PC-3 (cell line): ENCODE measurements around the gene CENPA. TPM values are rescaled to one million over a fixed set of nuclear protein-coding genes. Genes with fewer than 3 reads are reported as not detected.
"Not testable (repeated sequence)": the region's sequence is repeated elsewhere in the genome, so short reads cannot be mapped to it uniquely, and the experiment has no call there.

Source experiments
- ATAC-seq: fragments of 200-7000 bp; cut with Tn5 transposase; 2 replicates; pipeline ENCODE4 v1.9.1; 2020; ENCODE audit warnings: mild to moderate bottlenecking, moderate library complexity
- BruUV-seq: library from RNA; stranded (reverse); fragments of 400-500 nt; replicated peaks from 2 replicates; lab custom pipeline; 2021; lab: Mats Ljungman, UMichigan
- CTCF ChIA-PET: fragments of 300-600 bp; sonication (Branson Sonifier 250); formaldehyde crosslinking; loops from one replicate; lab custom pipeline; 2022; ENCODE audit warnings: antibody characterized with exemption; lab: Charles Lee
- POLR2A ChIA-PET: fragments of 300-600 bp; sonication (Branson Sonifier 250); formaldehyde crosslinking; loops from one replicate; lab custom pipeline; 2022; ENCODE audit warnings: antibody characterized with exemption; ENCODE audit not compliant: unreplicated experiment; lab: Charles Lee
- DNase-seq: peaks from one replicate; pipeline ENCODE4 v3.0.0-alpha.2; 2015
- H2AFZ ChIP-seq: fragments of 300-600 bp; sonication (generic); 2 replicates; pipeline ENCODE4 v1.6.0; 2016; ENCODE audit warnings: antibody characterized with exemption, low read length
- H3F3A ChIP-seq: fragments of 300-600 bp; sonication (generic); one replicate; pipeline ENCODE4 v1.6.0; 2017; ENCODE audit warnings: antibody characterized with exemption, low read length, control low read depth, mild to moderate bottlenecking; ENCODE audit not compliant: unreplicated experiment
- H3K27ac ChIP-seq: fragments of 300-600 bp; sonication (generic); 2 replicates; pipeline ENCODE4 v1.5.1; 2016; ENCODE audit warnings: mild to moderate bottlenecking, low read length
- H3K27me3 ChIP-seq: fragments of 300-600 bp; sonication (generic); 2 replicates; pipeline ENCODE4 v1.6.1; 2016; ENCODE audit warnings: low read length, mixed read lengths
- H3K36me3 ChIP-seq: fragments of 300-600 bp; sonication (generic); 2 replicates; pipeline ENCODE4 v1.6.1; 2016; ENCODE audit warnings: low read depth, mixed run types, low read length, mixed read lengths
- H3K4me1 ChIP-seq: fragments of 300-600 bp; sonication (generic); 2 replicates; pipeline ENCODE4 v1.5.1; 2016; ENCODE audit warnings: low read length; ENCODE audit not compliant: insufficient read depth
- H3K4me2 ChIP-seq: fragments of 300-600 bp; sonication (generic); 2 replicates; pipeline ENCODE4 v1.6.0; 2016; ENCODE audit warnings: low read length
- H3K4me3 ChIP-seq: fragments of 300-600 bp; sonication (generic); 2 replicates; pipeline ENCODE4 v1.5.1; 2016; ENCODE audit warnings: mild to moderate bottlenecking, low read length, mixed read lengths
- H3K79me2 ChIP-seq: fragments of 300-600 bp; sonication (generic); 2 replicates; pipeline ENCODE4 v1.6.1; 2017; ENCODE audit warnings: low read length, mixed read lengths
- H3K9ac ChIP-seq: fragments of 300-600 bp; sonication (generic); 2 replicates; pipeline ENCODE4 v1.6.0; 2016; ENCODE audit warnings: mild to moderate bottlenecking, low read length
- H3K9me2 ChIP-seq: fragments of 300-600 bp; sonication (generic); replicated peaks from 2 replicates; pipeline ENCODE4 v1.6.1; 2016; ENCODE audit warnings: mixed run types, low read length, mixed read lengths
- H3K9me3 ChIP-seq: fragments of 300-600 bp; sonication (generic); 2 replicates; pipeline ENCODE4 v1.6.1; 2016; ENCODE audit warnings: low read length, mixed read lengths
- H4K20me1 ChIP-seq: fragments of 300-600 bp; sonication (generic); 2 replicates; pipeline ENCODE4 v1.6.1; 2016; ENCODE audit warnings: low read length, mixed read lengths
- CTCF ChIP-seq: fragments of 300-600 bp; sonication (generic); conservative IDR thresholded peaks from 2 replicates; pipeline ENCODE4 v1.5.1; 2017; ENCODE audit warnings: antibody characterized with exemption, low read depth, mild to moderate bottlenecking, low read length
- EZH2 ChIP-seq: fragments of 300-600 bp; sonication (generic); IDR thresholded peaks from one replicate; pipeline ENCODE4 v1.6.1; 2017; ENCODE audit warnings: antibody characterized with exemption, mild to moderate bottlenecking, low read length; ENCODE audit not compliant: unreplicated experiment
- EZH2phosphoT487 ChIP-seq: fragments of 300-600 bp; sonication (generic); IDR thresholded peaks from 2 replicates; pipeline ENCODE4 v1.6.1; 2018; ENCODE audit warnings: mild to moderate bottlenecking, antibody characterized with exemption, low read length, borderline replicate concordance
- intact Hi-C: fragments of 100-400 bp; cut with micrococcal nuclease; formaldehyde crosslinking; loops from 2 replicates; pipeline ENCODE4 v1.9.0; 2023
- total RNA-seq: library from RNA; depleted of rRNA; stranded (reverse); fragments of >200 nt; gene quantifications from 2 replicates; pipeline ENCODE4 v1.2.3, GENCODE V29; 2014

CENPA gene
- total RNA-seq, 1 experiment from 2014 or later: 40.8 TPM

GRCh38 chr2:26811261-26811660 lies 25.4 kb downstream of the CENPA start:
- H3K27me3 ChIP-seq: no peaks in the 10 kb centered on the region
- POLR2A ChIA-PET: no interaction called here

DNA sequence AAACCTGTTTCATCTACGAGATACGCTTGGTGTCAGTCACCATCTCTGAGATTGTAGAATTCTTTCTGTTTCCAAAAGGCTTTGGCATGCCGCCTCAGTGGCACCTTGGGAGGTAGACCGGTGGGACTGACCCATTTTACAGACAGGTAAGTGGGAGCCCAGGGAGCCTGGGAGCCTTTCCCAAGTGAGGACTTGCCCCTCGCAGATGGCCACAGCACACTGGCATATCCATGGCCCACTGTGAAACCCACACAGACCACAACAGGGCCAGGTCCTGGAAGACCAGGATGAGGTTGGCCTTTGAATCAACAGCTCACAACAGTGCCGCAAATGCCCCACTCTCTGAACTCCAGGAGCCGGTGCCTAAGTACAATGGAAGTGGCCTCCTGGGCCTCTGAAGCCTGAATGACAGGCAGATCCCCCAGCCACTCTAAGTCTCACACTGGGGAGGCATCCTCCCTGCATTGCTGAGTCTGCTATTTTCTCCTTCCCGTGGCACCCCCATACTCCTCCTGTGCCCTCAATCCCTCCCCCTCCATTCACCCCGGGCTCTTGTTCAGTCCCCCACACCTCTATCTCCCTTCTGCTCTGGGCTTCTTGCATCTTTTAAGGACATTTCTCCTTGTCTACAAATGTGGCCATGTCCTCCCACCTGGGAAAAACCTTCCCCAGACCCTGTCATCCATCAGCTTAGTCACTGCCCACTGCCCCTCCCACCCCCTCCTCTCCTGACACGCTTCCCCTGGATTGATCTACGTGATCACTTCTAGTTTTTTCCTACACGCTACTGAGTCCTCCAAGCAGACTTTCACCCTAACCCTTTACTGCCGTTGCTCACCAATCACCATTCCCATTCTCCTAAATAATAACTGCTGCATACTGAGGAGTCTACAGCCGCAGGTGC lies 26.2 kb downstream of the CENPA start:
- DNase-seq (no peak), ATAC-seq (no peak)
- H3K79me2 ChIP-seq: no peaks in the 10 kb centered on the region
- no peaks in the 10 kb centered on the region for H3K4me1 ChIP-seq
- intact Hi-C loops: no loop called here
- no peak overlapping the region for H3K27ac ChIP-seq
- POLR2A ChIA-PET: no interaction called here
- no peak for TF ChIP-seq CTCF
- TF ChIP-seq EZH2: no peak
- no peak for TF ChIP-seq EZH2phosphoT487
- no peak overlapping the region for H3K4me2 ChIP-seq
- no peaks in the 10 kb centered on the region for H3K27me3 ChIP-seq
- H4K20me1 ChIP-seq: no peaks in the 10 kb centered on the region
- H3K9ac ChIP-seq: no peak overlapping the region
- H3K9me3 ChIP-seq: no peaks in the 10 kb centered on the region
- no TSS peak for BruUV-seq
- H3K4me3 ChIP-seq: no peak overlapping the region
- H3F3A ChIP-seq: no peaks in the 10 kb centered on the region
- CTCF ChIA-PET: no interaction called here
- no peaks in the 10 kb centered on the region for H3K9me2 ChIP-seq
- H3K36me3 ChIP-seq: no peaks in the 10 kb centered on the region
- no peak overlapping the region for H2AFZ ChIP-seq

More at GRCh38 chr2:26811261-26811660, 25.4 kb downstream of the CENPA start:
- no peak for TF ChIP-seq EZH2phosphoT487
- Histone ChIP-seq H3F3A (no peaks in the 10 kb centered on the region), H3K4me1 (0 out of 2 replicates have a peak, but pooled peaks cover 3% of the 10 kb centered on the region), H3K9me3 (no peaks in the 10 kb centered on the region), H3K4me2 (no peak overlapping the region), H3K27ac (no peak overlapping the region), H3K79me2 (no peaks in the 10 kb centered on the region), H4K20me1 (no peaks in the 10 kb centered on the region), H3K36me3 (no peaks in the 10 kb centered on the region), H2AFZ (no peak overlapping the region), H3K9ac (no peak overlapping the region), H3K9me2 (no peaks in the 10 kb centered on the region), H3K4me3 (no peak overlapping the region)
- BruUV-seq: no TSS peak
- intact Hi-C loops: no loop called here
- CTCF ChIA-PET: no interaction called here
- DNase-seq (no peak), ATAC-seq (no peak)

GRCh38 chr2:26812731-26813130 lies 26.9 kb downstream of the CENPA start:
- H3K79me2 ChIP-seq: no peaks in the 10 kb centered on the region
- no TSS peak for BruUV-seq
- no peak overlapping the region for H2AFZ ChIP-seq
- TF ChIP-seq CTCF (no peak), EZH2phosphoT487 (no peak), EZH2 (no peak)
- intact Hi-C loops: no loop called here
- H3K9me2 ChIP-seq: no peaks in the 10 kb centered on the region
- H3K4me2 ChIP-seq: no peak overlapping the region
- H3K27me3 ChIP-seq: no peaks in the 10 kb centered on the region
- ATAC-seq (no peak), DNase-seq (no peak)
- POLR2A ChIA-PET: no interaction called here
- no peaks in the 10 kb centered on the region for H3K4me1 ChIP-seq
- no peaks in the 10 kb centered on the region for H3K9me3 ChIP-seq
- H3K4me3 ChIP-seq: no peak overlapping the region
- H3K9ac ChIP-seq: no peak overlapping the region
- H4K20me1 ChIP-seq: no peaks in the 10 kb centered on the region
- H3F3A ChIP-seq: no peaks in the 10 kb centered on the region
- no peak overlapping the region for H3K27ac ChIP-seq
- CTCF ChIA-PET: no interaction called here
- no peaks in the 10 kb centered on the region for H3K36me3 ChIP-seq

GRCh38 chr2:26814072-26814765 lies 28.4 kb downstream of the CENPA start:
- H3F3A ChIP-seq, H3K27me3 ChIP-seq, H3K9ac ChIP-seq, H3K79me2 ChIP-seq, BruUV-seq, H4K20me1 ChIP-seq, DNase-seq, H2AFZ ChIP-seq, H3K9me3 ChIP-seq, ATAC-seq, POLR2A ChIA-PET, H3K4me1 ChIP-seq, CTCF ChIA-PET, intact Hi-C loops, H3K4me3 ChIP-seq, H3K4me2 ChIP-seq, H3K9me2 ChIP-seq, H3K27ac ChIP-seq, H3K36me3 ChIP-seq: not testable (repeated sequence)
